Hindlimb muscle (tissue), 1 donor: ENCODE results near the gene OSGEPL1. TPM values are rescaled to one million over a fixed set of nuclear protein-coding genes. Genes with fewer than 3 reads are reported as not detected.
"Not testable (repeated sequence)": the region's sequence is repeated elsewhere in the genome, so short reads cannot be mapped to it uniquely, and the experiment has no call there.

Experiments
- DNase-seq: peaks from one replicate; pipeline ENCODE4 v3.0.0-alpha.2; 2013
- polyA plus RNA-seq: library from polyadenylated mRNA; unstranded; fragments of 120-200 nt; gene quantifications from one replicate; pipeline ENCODE4 v1.2.1, GENCODE V29; 2013; ENCODE audit not compliant: insufficient read length

Gene OSGEPL1, protein sequence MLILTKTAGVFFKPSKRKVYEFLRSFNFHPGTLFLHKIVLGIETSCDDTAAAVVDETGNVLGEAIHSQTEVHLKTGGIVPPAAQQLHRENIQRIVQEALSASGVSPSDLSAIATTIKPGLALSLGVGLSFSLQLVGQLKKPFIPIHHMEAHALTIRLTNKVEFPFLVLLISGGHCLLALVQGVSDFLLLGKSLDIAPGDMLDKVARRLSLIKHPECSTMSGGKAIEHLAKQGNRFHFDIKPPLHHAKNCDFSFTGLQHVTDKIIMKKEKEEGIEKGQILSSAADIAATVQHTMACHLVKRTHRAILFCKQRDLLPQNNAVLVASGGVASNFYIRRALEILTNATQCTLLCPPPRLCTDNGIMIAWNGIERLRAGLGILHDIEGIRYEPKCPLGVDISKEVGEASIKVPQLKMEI
- 12.9 TPM for polyA plus RNA-seq

DNA sequence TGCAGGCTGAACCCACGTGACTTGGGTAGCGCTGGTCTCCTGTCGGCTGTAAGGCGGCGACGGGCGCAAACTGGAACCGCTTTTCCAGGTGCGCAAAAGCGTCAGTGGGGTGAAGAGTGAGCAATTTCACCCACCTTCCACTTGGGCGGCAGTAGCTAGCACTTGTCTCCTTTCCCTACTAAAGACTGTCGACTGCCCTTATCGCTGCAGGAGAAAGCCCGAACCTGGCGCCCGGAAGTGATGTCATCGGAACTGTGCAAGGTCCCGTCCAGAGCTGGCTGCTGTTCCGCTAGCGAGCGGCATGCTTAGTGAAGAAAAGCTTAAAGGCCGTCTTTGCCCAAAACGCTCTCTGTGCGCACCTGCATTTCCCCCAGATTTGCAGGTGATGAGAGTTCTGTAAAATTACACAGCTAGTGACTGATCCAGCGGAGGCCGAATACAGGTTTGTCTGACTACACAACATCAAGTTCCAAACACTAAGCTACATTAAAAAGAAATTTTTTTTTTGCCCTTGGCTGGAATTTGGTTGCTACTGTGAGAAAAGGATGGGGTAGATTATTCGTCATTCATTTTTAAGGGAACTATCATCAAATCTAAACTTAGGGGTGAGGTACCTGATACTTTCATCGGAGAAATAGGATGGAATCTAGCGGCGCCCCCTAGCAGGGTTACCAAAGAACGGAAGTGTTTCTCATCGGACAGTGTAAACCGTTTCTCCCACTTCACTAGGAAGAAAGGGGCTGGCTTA, at the start of gene OSGEPL1:
Gene OSGEPL1 (minus strand): TSS at position 242 of the 748 bp plus-strand sequence. CDS start 1,152 bp downstream, outside the sequence.
- DNase-seq = peak; percentile 93

DNA sequence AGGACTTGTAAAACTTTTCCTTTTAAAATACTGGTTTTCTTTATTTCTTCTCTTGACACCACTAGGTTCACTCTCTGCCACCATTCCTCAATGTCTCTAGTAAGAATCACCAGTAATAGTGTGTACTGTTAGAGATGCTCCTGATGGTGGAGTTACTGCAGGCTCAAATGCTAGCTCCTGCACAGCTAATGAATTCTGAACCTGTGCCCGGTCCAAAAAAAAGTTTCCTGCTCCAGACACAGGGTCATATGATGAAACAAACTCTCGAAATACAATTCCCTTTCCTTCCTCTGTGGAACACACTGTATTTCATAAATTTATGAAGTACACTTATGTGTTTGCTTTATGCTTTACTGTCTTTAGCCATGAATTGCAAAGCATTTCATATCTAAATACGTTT, 40.8 kb upstream of the OSGEPL1 start:
- DNase-seq = no peak

DNA sequence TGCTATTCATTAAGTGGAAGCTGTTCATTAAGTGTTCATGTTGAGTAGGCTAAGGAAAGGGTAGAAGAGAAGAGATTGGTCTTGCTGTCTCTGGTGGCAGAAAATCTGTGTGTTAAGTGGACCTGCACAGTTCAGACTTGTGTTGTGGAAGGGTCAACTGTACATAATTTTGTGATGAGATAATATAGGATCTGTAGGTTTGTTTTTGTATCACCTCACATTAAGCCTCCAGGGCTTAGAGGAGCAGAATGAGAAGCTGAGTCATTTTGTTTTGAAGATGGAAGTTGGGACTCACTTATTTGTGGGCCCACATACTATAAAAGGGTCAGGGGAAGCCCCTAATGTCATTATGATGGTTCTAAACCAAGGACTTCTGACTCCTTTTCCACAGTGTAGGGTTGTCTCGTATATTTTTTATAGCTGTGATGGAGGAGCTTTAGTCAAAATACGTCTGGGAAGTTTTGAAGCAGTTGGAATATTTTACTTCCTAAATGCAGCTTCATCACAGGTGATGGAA, 39.9 kb upstream of the OSGEPL1 start:
- no peak for DNase-seq

DNA sequence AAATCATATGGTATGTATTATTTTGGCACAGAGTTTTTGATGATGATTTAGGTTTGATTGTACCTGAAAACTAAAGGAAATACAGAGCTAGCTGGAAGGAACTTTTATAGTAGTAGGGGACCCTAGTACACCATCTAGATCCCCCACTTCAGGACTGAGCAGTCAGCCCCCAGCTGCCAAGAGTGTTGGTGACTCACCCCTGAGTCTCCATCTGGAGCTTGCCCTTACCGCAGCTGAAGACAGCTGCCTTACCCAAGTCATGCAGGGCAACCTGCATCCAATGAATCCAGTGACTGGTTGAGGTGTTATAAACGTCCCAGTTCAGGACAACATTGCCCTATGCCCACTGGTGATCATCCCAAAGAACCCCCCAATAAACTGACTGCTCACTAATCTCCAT, 36.9 kb upstream of the OSGEPL1 start:
- no peak for DNase-seq

DNA sequence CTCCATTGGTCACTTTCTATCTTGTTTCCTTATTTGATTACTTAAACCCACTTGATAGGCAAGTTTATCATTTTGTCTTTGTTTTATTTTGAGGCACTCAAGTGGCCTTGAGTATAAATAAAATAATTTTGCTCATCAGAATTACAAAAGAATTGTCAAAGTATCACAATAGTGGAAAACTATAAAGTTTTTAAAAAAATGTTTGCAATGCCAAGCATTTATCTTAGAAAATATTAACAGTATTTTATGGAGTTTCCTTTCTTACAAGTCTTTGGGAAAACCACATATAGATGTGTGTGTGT, 36.4 kb upstream of the OSGEPL1 start:
- DNase-seq = no peak

DNA sequence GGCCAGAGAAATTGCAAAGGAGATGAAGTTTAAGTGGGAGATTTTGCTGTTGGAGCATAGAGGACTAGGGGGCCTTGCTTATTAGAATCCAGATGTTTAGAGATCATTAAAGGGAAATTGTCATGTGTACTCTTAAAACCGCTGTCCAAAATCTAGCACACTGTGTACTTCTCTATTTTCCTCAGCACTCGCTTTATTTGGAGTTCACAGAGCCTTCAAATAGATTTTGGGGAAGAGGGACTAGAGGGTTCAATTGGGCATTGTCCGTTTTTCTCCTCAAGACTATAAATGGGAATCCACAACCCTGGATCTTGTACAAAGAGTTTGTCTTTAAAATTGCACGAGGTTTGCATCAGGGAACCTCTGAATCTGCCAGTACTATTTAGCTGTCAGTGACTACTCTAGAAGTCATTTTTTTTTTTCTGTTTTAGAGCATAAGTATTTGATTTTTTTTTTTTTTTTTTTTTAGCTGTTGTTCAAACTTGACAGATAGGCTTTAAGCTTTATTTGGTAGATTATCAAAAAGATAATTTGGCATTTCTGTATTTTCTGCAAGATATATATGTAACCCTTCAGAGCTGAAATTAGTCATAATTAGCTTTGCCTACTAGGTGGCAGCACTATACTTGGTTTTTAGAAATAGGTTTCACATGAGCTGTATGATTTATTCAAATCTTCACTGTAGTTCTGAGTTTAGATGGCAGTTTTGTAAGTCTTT, 35.9 kb upstream of the OSGEPL1 start:
- no peak for DNase-seq

DNA sequence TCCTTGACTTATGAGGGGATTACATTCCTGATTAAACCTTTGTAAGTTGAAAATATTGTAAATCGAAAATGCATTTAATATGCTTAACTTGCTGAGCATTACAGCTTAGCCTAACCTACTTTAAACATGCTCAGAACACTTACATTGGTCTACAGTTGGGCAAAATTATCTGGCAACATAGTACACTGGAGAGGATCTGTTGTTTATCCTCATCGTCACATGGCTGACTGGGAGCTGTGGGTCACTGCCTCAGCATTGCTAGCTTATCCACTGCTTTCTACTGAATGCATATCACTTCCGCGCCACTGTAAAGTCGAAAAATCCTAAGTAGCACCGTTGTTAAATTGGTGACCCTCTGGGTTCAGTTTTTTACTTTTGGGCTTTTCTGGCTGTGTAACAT, 35.3 kb upstream of the OSGEPL1 start:
- no peak for DNase-seq

DNA sequence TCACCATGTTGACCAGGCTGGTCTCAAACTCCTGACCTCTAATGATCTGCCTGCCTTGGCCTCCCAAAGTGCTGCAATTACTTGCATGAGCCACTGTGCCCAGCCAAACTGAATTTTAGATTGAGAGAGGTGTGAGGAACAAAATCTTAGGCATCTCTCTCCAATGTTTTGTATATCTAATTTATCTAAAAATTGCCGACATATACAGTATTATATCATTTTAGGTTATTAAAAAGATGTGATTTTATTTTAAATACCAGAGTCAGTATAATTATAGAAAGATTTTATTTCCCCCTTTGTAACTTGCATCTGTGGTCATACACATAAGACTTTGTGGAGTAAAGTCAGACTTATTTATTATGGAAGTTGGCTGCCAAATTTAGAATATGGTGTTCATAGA, 31.7 kb upstream of the OSGEPL1 start:
- no peak for DNase-seq

DNA sequence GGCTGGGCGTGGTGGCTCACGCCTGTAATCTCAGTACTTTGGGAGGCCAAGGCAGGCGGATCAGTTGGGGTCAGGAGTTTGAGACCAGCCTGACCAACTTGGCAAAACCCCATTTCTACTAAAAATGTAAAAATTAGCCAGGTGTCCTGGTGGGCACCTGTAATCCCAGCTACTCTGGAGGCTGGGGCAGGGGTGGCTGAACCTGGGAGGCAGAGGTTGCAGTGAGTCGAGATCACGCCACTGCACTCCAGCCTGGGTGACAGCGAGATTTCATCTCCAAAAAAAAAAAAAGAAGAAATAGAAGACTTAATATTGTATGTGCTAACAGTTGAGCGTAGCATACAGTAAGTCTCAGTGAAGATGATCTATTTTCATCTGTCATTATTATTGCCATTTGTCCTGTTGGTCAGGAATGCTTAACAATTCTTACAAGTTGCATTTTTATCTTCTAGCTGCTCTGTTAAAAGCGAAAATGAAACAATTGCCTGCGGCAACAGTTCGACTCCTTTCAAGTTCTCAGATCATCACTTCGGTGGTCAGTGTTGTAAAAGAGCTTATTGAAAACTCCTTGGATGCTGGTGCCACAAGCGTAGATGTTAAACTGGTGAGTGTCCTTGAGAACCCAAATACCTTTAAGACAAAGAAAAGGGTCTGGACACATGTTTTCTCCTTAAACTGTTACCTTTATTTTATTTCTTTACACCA, 28.9 kb upstream of the OSGEPL1 start:
- no peak for DNase-seq

DNA sequence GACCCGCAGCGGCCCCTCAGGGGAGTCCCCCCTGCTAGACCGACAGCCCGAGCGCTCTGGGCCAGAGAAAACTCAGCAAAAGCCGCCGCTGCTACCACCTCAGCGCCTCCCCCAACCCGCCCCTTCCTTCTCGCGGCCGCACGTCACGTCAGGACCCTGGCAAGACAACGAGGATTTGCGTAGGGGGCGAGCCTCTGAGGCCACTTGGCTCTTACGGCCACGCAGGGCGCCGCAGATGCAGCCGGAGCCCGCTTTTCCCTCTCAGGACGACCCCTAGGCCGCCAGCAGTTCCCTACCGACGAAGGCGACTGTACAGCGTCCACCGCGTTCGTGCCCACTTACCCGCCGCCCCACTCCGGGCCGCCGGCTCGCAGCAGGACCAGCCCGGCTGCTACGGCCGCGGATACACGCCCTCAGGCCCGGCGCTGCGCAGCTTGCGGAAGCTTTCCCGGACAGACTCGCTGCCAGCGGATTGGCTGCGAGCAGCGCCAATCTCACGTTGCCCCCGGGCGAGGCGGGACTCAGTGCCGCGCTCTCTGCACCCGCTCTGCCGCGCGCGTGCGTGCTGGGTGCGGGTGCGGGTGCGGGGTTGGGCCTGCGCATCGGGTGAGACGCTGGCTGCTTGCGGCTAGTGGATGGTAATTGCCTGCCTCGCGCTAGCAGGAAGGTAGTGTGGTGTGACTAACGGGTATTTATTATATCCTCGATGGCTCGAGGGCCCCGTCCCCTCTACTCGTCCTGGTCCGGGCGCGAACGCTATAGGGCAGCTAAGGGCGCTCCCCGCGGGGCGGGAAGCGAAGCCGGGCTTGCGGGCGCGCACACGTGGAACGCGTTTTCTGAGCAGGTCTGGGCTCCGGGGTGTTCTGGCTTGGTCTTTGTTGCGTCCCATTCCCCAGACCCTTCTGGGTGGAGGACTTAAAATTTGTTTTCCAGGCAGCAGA, 21.6 kb upstream of the OSGEPL1 start, which contains the start of the genes ORMDL1 and PMS1:
Gene ORMDL1 (minus strand): TSS at position 413 of the 941 bp plus-strand sequence. CDS start 1,744 bp downstream, outside the sequence.
Gene PMS1 (plus strand): TSS at position 524 of the 941 bp plus-strand sequence. CDS start 7,360 bp downstream, outside the sequence.
- peak; percentile 97 for DNase-seq

DNA sequence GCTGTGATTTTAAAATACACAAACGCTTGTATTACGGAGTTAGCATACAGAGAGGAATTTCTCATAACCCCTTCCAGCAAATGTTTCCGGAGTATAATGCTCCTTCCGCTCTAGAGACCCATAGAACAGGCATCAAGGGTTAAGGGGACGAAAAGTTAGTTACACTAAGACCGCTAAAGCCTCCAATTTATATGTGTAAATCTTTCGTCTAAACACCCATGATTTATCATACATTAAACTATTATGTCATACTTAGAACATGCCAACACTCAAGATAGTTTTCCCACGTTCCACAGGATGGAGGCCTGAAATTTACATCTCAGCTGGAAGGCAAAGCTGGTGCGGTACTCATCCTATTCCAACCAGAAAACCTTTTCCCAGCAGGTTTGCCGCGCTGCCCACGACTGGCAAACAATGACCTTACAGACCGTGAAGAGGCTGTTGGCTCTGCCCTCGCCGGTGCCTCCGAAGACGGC, 20.9 kb upstream of the OSGEPL1 start:
- peak; percentile 48 for DNase-seq

DNA sequence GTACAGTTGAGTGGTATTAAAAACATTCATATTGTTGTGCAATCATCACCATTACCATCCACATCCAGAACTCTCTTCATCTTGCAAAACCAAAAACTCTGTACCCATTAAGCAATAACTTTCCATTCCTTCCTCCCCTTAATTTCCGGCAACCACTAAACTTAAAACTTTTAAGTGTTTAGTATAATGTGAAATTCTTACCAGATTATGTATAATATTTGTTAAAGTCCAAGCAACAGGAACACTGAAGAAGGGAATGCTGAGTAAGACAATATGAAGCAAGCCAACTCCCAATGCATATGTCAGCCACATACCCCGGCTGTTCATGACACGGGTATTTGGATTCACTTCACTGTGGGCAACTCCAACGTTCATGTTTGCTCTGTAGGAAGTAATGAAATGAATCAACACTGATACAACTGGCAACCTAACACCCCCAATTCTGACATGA, 19.7 kb upstream of the OSGEPL1 start:
- DNase-seq = no peak

DNA sequence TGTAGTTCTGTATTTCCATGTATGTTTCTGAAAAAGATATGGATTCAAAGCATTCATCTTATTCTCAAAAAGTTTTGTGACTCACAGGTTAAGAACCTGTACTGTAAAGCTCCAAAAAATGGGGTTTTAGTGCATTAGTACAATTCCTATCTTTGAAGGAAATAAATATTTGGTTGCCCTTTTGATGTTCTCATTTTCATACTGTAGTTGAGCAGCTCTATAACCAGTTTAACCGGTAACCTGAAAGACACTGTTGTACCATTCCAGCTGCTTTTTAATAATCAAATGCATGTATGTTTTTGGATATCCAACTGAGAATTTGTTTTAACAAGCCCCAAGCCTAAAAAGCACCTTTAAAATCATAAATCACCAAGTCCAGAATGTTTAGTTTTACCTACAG, 9.6 kb upstream of the OSGEPL1 start:
- DNase-seq = no peak

DNA sequence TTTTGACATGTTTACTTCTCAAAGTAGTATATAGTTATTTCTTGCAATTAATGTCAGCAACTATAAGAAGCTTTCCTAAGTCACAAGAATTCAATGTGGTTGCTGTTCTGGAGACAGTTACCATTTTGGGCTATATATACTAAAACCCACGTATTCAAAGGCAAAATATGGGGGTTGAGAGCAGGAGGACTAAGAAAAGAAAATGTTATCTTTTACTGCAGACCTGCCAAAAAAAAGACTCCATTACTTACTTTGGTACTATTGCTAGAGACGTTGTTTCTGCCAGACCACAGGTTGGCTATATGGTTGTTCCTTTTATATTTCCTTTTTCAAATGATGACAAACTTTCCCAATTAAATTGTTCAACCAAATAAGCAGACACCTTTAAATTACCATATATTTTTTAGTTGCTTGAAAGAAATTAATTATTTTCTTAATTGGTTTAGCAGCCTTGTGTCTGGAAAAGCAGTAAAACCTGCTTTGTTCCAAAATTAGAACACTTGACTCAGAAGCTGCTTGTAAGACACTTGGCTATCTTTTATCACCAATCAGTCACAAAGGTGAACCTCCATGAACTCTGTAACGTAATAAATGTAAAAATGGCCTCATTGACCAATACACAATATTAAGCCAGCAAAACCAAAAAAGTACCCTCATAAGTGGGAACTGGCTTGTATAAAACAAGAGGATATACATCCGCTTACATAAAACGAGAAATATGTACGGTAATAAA, 8.2 kb upstream of the OSGEPL1 start:
- no peak for DNase-seq

DNA sequence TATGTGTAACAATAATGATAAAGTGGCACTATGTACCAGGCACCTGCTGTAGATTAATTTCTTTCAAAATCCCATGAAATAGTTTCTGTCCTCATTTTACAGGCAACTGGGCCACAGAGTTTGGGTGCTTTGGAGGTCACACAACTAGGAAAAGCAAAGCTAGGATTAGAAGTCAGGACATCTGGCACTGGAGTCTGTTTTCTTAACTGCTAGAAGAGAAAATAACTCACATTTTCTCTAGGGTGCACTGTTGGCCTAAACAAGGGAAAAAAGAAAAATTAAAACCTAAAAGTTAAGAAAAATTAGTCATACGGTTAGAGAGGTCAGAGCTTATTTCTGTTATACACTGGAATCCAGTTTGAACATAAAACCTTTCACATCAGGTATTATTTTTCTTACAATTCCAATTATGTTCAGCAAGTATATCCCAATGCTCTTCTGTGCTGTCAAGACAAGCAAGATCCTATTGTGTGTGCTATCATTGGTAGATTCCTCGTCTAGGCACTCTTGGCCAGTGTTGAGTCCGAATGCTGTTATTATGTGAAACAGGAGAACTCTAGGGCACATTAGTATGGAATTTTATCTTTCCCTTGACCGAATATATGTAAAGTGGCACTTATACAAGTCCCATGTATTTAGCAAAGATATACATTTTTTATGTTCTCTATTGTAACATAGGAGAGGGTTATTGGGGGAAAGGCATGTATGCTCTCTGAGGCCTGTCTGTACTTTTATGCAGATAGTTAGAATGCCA, 1.5 kb upstream of the OSGEPL1 start:
- DNase-seq = no peak

DNA sequence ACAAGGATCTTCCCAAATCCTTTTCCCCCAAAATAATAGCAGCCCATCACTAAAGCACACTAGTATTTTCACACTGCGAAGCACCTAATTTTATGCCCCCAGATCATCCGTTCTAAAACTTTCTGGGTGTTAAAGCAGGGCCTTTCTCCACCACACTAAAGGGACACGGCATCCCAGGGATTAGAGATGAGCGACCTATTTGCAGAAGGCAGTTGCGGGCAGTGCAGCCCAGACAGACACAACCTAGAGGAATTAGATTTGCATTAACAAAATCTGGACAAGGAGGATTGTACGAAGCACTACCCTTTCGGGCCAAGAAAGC, 402 bp downstream of the OSGEPL1 start:
- DNase-seq = no peak

DNA sequence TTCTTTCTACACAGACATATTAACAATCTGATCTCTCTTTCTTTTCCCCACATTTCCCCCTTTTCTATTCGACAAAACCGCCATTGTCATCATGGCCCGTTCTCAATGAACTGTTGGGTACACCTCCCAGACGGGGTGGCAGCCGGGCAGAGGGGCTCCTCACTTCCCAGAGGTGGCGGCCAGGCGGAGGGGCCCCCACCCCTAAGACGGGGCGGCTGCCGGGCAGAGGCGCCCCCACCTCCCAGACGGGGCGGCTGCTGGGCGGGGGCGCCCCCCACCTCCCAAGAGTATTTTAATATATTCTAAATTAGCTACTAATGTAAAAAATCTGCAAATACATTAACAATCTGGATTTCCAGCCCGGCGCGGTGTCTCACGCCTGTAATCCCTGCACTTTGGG, 2.4 kb downstream of the OSGEPL1 start:
- not testable (repeated sequence) for DNase-seq

DNA sequence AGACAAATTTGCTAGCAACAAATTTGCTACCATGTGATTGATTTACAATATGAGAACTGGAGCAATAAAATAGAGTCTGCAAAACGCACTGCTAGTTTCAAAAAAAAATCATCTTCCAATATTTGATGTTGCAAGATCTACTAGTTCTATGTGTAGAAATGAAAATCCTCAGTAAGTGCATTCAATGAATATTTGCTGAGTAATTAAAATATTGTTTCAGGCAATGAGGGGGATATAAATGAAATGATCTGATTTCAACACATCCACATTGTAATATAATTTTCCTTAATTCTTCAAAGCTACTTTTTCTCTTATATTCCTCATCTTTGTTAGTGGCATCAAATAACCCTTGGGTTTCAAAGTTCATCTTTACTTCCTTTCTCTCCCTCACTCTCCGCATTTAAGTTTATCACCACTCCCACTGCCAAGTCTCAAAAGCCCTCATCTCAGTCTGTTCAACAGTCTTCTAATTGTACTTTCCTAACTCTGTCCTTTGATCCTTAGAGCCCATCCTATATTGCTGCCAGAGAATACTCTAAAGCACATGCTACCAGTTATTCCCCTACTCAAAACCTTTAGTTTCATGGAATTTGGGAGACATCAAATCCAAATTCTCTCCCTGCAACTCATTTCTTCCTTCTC, 6.2 kb downstream of the OSGEPL1 start:
- DNase-seq = no peak

DNA sequence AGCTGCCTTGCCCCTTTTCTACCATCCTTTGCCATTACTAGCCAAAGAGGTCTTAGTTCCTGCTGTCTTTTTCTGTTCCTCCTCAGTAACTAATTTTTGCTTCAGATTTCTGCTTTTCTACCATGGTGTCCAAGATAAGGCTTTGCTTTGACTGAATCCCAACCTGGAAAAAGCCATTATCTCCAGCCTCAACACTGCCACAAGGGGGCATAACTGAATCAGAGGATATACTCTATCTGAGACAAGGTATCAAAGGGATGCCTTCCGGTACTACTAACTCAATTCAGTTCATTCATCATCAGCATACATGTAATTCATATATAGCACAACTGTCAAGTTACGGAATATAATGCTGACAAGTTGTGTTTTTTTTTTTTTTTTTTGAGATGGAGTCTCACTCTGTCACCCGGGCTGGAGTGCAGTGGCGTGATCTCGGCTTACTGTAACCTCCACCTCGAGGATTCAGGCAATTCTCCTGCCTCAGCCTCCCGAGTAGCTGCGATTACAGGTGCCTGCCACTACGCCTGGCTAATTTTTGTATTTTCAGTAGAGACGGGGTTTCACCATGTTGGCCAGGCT, 11.4 kb downstream of the OSGEPL1 start:
- DNase-seq = no peak
